SK-N-SH treated with all-trans-retinoic acid at 6 μM for 48 hours (cell line): Measurements from ENCODE around the gene HS3ST5.

Experiments used
- ATAC-seq: fragments of 200-7000 bp; cut with Tn5 transposase; 3 replicates; pipeline ENCODE4 v1.9.1; 2020; ENCODE audit warnings: mild to moderate bottlenecking, moderate library complexity
- ARNTL ChIP-seq: fragments of 450-650 bp; formaldehyde crosslinking; IDR thresholded peaks from 2 replicates; pipeline ENCODE4 v1.5.0; 2020; ENCODE audit warnings: low read depth, mild to moderate bottlenecking, moderate library complexity, borderline replicate concordance
- BACH2 ChIP-seq: fragments of 250-450 bp; sonication (Bioruptor Pico); IDR thresholded peaks from 2 replicates; pipeline ENCODE4 v1.9.0; 2021; ENCODE audit warnings: mild to moderate bottlenecking, borderline replicate concordance
- CREB5 ChIP-seq: fragments of 250-450 bp; sonication (Bioruptor Pico); IDR thresholded peaks from 2 replicates; pipeline ENCODE4 v1.5.1; 2020; ENCODE audit warnings: low read depth, mild to moderate bottlenecking, moderate library complexity
- CSDC2 ChIP-seq: fragments of 250-450 bp; sonication (Bioruptor Pico); IDR thresholded peaks from 2 replicates; pipeline ENCODE4 v1.5.0; 2020; ENCODE audit warnings: mild to moderate bottlenecking, moderate library complexity
- CSRNP3 ChIP-seq: fragments of 250-450 bp; sonication (Bioruptor Pico); IDR thresholded peaks from 2 replicates; pipeline ENCODE4 v1.5.1; 2021; ENCODE audit warnings: mild to moderate bottlenecking, moderate library complexity
- ESRRG ChIP-seq: fragments of 250-450 bp; sonication (Bioruptor Pico); IDR thresholded peaks from 2 replicates; pipeline ENCODE4 v1.6.1; 2021; ENCODE audit warnings: mild to moderate bottlenecking
- GLIS3 ChIP-seq: fragments of 250-450 bp; sonication (Bioruptor Pico); IDR thresholded peaks from 2 replicates; pipeline ENCODE4 v1.5.0; 2020; ENCODE audit warnings: mild to moderate bottlenecking, moderate library complexity
- ISL1 ChIP-seq: fragments of 250-450 bp; sonication (Bioruptor Pico); IDR thresholded peaks from 2 replicates; pipeline ENCODE4 v2.1.2; 2022; ENCODE audit warnings: mild to moderate bottlenecking, moderate library complexity
- OSR1 ChIP-seq: fragments of 250-450 bp; sonication (Bioruptor Pico); IDR thresholded peaks from 2 replicates; pipeline ENCODE4 v1.8.0; 2022; ENCODE audit warnings: moderate library complexity, mild to moderate bottlenecking, inconsistent platforms
- PATZ1 ChIP-seq: fragments of 250-450 bp; sonication (Bioruptor Pico); IDR thresholded peaks from 2 replicates; pipeline ENCODE4 v1.8.0; 2020; ENCODE audit warnings: mild to moderate bottlenecking, moderate library complexity, borderline replicate concordance
- PPARA ChIP-seq: fragments of 250-450 bp; sonication (Bioruptor Pico); IDR thresholded peaks from 2 replicates; pipeline ENCODE4 v1.5.0; 2020; ENCODE audit warnings: mild to moderate bottlenecking, borderline replicate concordance
- SNAI2 ChIP-seq: fragments of 250-450 bp; sonication (Bioruptor Pico); IDR thresholded peaks from 2 replicates; pipeline ENCODE4 v1.5.0; 2020; ENCODE audit warnings: mild to moderate bottlenecking, moderate library complexity
- TCF4 ChIP-seq: fragments of 250-450 bp; sonication (Bioruptor Pico); IDR thresholded peaks from 2 replicates; pipeline ENCODE4 v1.8.0; 2021; ENCODE audit warnings: mild to moderate bottlenecking, moderate library complexity, borderline replicate concordance
- TOX ChIP-seq: fragments of 250-450 bp; sonication (Bioruptor Pico); IDR thresholded peaks from 2 replicates; pipeline ENCODE4 v1.8.0; 2021; ENCODE audit warnings: mild to moderate bottlenecking, moderate library complexity, borderline replicate concordance
- TSHZ2 ChIP-seq: fragments of 250-450 bp; sonication (Bioruptor Pico); IDR thresholded peaks from 2 replicates; pipeline ENCODE4 v1.5.0; 2020; ENCODE audit warnings: mild to moderate bottlenecking, moderate library complexity
- ZC3H10 ChIP-seq: fragments of 250-450 bp; sonication (Bioruptor Pico); IDR thresholded peaks from 2 replicates; pipeline ENCODE4 v1.5.1; 2021; ENCODE audit warnings: mild to moderate bottlenecking, moderate library complexity
- ZFP3 ChIP-seq: fragments of 250-450 bp; sonication (Bioruptor Pico); IDR thresholded peaks from 2 replicates; pipeline ENCODE4 v1.5.0; 2020; ENCODE audit warnings: mild to moderate bottlenecking, moderate library complexity
- ZFP30 ChIP-seq: fragments of 450-650 bp; formaldehyde crosslinking; IDR thresholded peaks from 2 replicates; pipeline ENCODE4 v1.5.0; 2022; ENCODE audit warnings: mild to moderate bottlenecking, moderate library complexity
- ZNF565 ChIP-seq: fragments of 450-650 bp; formaldehyde crosslinking; conservative IDR thresholded peaks from 2 replicates; pipeline ENCODE4 v1.5.0; 2020; ENCODE audit warnings: low read depth, mild to moderate bottlenecking, moderate library complexity
- ZNF70 ChIP-seq: fragments of 450-650 bp; formaldehyde crosslinking; IDR thresholded peaks from 2 replicates; pipeline ENCODE4 v1.5.0; 2020; ENCODE audit warnings: mild to moderate bottlenecking, moderate library complexity

HS3ST5 gene

GRCh38 chr6:114267897-114268296 lies 74.9 kb downstream of the HS3ST5 start:
- TF ChIP-seq PPARA, result no peak
- no peak for TF ChIP-seq ISL1 (CRISPR knock-in tag)
- TF ChIP-seq ZNF565 (CRISPR knock-in tag), result no peak
- TF ChIP-seq ZC3H10 (CRISPR knock-in tag), result no peak
- TF ChIP-seq BACH2 (CRISPR knock-in tag), result no peak
- TF ChIP-seq GLIS3, result no peak
- no peak for TF ChIP-seq ZNF70
- TF ChIP-seq TCF4 (CRISPR knock-in tag), result no peak
- TF ChIP-seq ZFP3, result no peak
- TF ChIP-seq ESRRG, result no peak
- TF ChIP-seq, all 23 proteins: peak for 0
- ATAC-seq, result no peak

- ATAC-seq, result no peak
- TF ChIP-seq ZFP3 (no peak), TSHZ2 (CRISPR knock-in tag) (no peak), PPARA (no peak), ESRRG (no peak), ZFP30 (CRISPR knock-in tag) (no peak), BACH2 (CRISPR knock-in tag) (no peak), SNAI2 (CRISPR knock-in tag) (no peak), CREB5 (CRISPR knock-in tag) (no peak), GLIS3 (no peak), TOX (CRISPR knock-in tag) (no peak), PATZ1 (CRISPR knock-in tag) (no peak), CSDC2 (CRISPR knock-in tag) (no peak), ZC3H10 (CRISPR knock-in tag) (no peak), TCF4 (CRISPR knock-in tag) (no peak), ZNF70 (no peak), CSRNP3 (no peak)
These were observed 82.0 kb downstream of the HS3ST5 start for GRCh38 chr6:114260810-114261209.

- no peak for ATAC-seq
- no peak for TF ChIP-seq CREB5 (CRISPR knock-in tag)
- no peak for TF ChIP-seq TSHZ2 (CRISPR knock-in tag)
- TF ChIP-seq ARNTL (CRISPR knock-in tag), result no peak
- no peak for TF ChIP-seq ZNF565 (CRISPR knock-in tag)
- no peak for TF ChIP-seq ZFP30 (CRISPR knock-in tag)
- TF ChIP-seq TOX (CRISPR knock-in tag), result no peak
- TF ChIP-seq CSDC2 (CRISPR knock-in tag), result no peak
- no peak for TF ChIP-seq GLIS3
- no peak for TF ChIP-seq OSR1 (CRISPR knock-in tag)
- no peak for TF ChIP-seq PPARA
- TF ChIP-seq ISL1 (CRISPR knock-in tag), result no peak
- TF ChIP-seq ESRRG, result no peak
- no peak for TF ChIP-seq ZFP3
These were observed 84.4 kb downstream of the HS3ST5 start for GRCh38 chr6:114258376-114258775.
